Measurements from ENCODE around the gene FLCN. TPM values are rescaled to one million over a fixed set of nuclear protein-coding genes. Genes with fewer than 3 reads are reported as not detected.

FLCN gene
- polyA plus RNA-seq, 1 donor (not counting 4 experiments of a cell fraction or from before 2014, with no cell fraction given) = 12.5 TPM

DNA sequence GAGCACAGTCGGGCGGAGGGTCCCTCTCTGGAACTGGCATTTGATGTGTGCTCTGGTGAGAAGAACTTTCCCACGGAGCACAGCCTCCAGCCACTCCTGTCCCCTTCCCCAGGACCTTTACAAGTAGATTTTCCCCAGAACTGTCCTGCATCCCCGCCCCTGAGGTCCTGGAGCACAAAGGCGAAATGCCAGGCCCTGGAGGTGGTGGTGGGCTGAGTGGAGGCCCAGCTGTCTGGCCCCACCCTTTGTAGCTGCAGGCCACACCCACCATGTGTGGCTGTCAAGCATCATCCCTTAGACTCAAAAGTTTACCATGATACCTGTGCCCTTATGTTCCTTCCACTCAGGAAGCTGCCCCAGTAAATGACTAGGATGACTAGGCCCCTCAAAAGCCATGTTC, 68.6 kb downstream of the FLCN start:
- H3K36me3 ChIP-seq (ENCODE audit: control insufficient read depth in 2 of 2, extremely low read depth in 1 of 2, insufficient read depth in 2 of 2, low read length in 2 of 2) = peaks cover 42 to 56% of the 10 kb centered on the region in 2 experiments
- dilution Hi-C loops (cut with MboI; ENCODE audit: extremely low pct_ligation_motif_present, low sequenced_read_pairs) = no loop called here

DNA sequence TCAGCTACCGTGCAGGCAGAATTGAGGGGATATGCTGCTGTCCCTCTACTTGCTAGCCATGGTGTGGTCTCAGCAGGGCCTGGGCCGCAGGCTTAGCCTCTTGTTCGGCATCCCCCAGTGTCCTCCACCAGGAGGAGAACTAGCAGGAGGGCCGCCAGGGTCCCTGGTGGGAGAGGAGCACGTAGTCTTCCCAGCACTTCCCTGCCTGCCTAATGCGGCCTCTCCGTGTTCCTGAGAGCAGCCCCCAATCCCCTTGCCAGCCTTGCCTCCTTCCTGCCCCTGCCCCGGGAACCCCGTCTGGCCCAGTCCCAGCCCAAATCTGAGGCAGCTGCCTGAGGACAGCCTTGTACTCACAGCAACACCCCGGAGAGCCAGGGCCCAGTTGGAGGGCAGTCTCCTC, 69.0 kb downstream of the FLCN start:
- no peaks in the 10 kb centered on the region for H3K79me2 ChIP-seq (ENCODE audit: control insufficient read depth, insufficient read depth, low read length)
- DNase-seq (ENCODE audit: low read depth, low spot score) = no peak
- no peaks in the 10 kb centered on the region for H3K27me3 ChIP-seq (ENCODE audit: control insufficient read depth, extremely low read depth, insufficient read depth, low read length)
- TF ChIP-seq EZH2 (IDR thresholded peaks at IDR 0.05; ENCODE audit: low read length) = no peak
- TF ChIP-seq, protein P1, sequence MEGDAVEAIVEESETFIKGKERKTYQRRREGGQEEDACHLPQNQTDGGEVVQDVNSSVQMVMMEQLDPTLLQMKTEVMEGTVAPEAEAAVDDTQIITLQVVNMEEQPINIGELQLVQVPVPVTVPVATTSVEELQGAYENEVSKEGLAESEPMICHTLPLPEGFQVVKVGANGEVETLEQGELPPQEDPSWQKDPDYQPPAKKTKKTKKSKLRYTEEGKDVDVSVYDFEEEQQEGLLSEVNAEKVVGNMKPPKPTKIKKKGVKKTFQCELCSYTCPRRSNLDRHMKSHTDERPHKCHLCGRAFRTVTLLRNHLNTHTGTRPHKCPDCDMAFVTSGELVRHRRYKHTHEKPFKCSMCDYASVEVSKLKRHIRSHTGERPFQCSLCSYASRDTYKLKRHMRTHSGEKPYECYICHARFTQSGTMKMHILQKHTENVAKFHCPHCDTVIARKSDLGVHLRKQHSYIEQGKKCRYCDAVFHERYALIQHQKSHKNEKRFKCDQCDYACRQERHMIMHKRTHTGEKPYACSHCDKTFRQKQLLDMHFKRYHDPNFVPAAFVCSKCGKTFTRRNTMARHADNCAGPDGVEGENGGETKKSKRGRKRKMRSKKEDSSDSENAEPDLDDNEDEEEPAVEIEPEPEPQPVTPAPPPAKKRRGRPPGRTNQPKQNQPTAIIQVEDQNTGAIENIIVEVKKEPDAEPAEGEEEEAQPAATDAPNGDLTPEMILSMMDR (optimal IDR thresholded peaks at IDR 0.05 in 1 of 3, IDR thresholded peaks at IDR 0.05 in 1 of 3, conservative IDR thresholded peaks at IDR 0.05 in 1 of 3; ENCODE audit: extremely low read depth in 1 of 3, insufficient read depth in 2 of 3, low read length in 3 of 3) = no peak
- peaks cover 44 to 54% of the 10 kb centered on the region in 2 experiments for H3K36me3 ChIP-seq (ENCODE audit: control insufficient read depth in 2 of 2, extremely low read depth in 1 of 2, insufficient read depth in 2 of 2, low read length in 2 of 2)
- H3K4me1 ChIP-seq (ENCODE audit: control insufficient read depth, extremely low read depth, insufficient read depth, low read length) = peaks cover 6% of the 10 kb centered on the region
- no peak overlapping the region for H3K9ac ChIP-seq (ENCODE audit: control insufficient read depth, extremely low read depth, insufficient read depth, low read length)
- H2AFZ ChIP-seq (ENCODE audit: control insufficient read depth, low read length) = no peak overlapping the region
- dilution Hi-C loops (cut with MboI; ENCODE audit: extremely low pct_ligation_motif_present, low sequenced_read_pairs) = no loop called here
- H4K20me1 ChIP-seq (ENCODE audit: control insufficient read depth, extremely low read depth, insufficient read depth, low read length) = no peaks in the 10 kb centered on the region
- no peak overlapping the region for H3K4me2 ChIP-seq (ENCODE audit: control insufficient read depth, extremely low read depth, insufficient read depth, low read depth, low read length)
- H3K9me3 ChIP-seq (ENCODE audit: control insufficient read depth, low read depth, low read length) = no peaks in the 10 kb centered on the region
- FAIRE-seq = no peak
- H3K27ac ChIP-seq (ENCODE audit: control insufficient read depth, insufficient read depth, low read length) = no peak overlapping the region
- no peak overlapping the region for H3K4me3 ChIP-seq (ENCODE audit: control insufficient read depth in 2 of 3, extremely low read depth in 1 of 3, insufficient read depth in 2 of 3, low read depth in 1 of 3, low read length in 3 of 3)
- H3K9me1 ChIP-seq (ENCODE audit: control insufficient read depth, extremely low read depth, insufficient read depth, low read length) = no peaks in the 10 kb centered on the region

More for the DNA sequence above, 68.6 kb downstream of the FLCN start:
- Histone ChIP-seq H3K9me3 (ENCODE audit: control insufficient read depth, low read depth, low read length) (no peaks in the 10 kb centered on the region), H3K4me1 (ENCODE audit: control insufficient read depth, extremely low read depth, insufficient read depth, low read length) (peaks cover 6% of the 10 kb centered on the region), H3K9me1 (ENCODE audit: control insufficient read depth, extremely low read depth, insufficient read depth, low read length) (no peaks in the 10 kb centered on the region), H4K20me1 (ENCODE audit: control insufficient read depth, extremely low read depth, insufficient read depth, low read length) (no peaks in the 10 kb centered on the region), H3K27ac (ENCODE audit: control insufficient read depth, insufficient read depth, low read length) (no peak overlapping the region), H3K27me3 (ENCODE audit: control insufficient read depth, extremely low read depth, insufficient read depth, low read length) (no peaks in the 10 kb centered on the region), H2AFZ (ENCODE audit: control insufficient read depth, low read length) (no peak overlapping the region), H3K9ac (ENCODE audit: control insufficient read depth, extremely low read depth, insufficient read depth, low read length) (no peak overlapping the region), H3K79me2 (ENCODE audit: control insufficient read depth, insufficient read depth, low read length) (no peaks in the 10 kb centered on the region), H3K4me2 (ENCODE audit: control insufficient read depth, extremely low read depth, insufficient read depth, low read depth, low read length) (no peak overlapping the region), H3K4me3 (ENCODE audit: control insufficient read depth in 2 of 3, extremely low read depth in 1 of 3, insufficient read depth in 2 of 3, low read depth in 1 of 3, low read length in 3 of 3) (no peak overlapping the region)
- no peak for DNase-seq (ENCODE audit: low read depth, low spot score)
- FAIRE-seq = no peak
- no peak for TF ChIP-seq EZH2 (IDR thresholded peaks at IDR 0.05; ENCODE audit: low read length)

DNA sequence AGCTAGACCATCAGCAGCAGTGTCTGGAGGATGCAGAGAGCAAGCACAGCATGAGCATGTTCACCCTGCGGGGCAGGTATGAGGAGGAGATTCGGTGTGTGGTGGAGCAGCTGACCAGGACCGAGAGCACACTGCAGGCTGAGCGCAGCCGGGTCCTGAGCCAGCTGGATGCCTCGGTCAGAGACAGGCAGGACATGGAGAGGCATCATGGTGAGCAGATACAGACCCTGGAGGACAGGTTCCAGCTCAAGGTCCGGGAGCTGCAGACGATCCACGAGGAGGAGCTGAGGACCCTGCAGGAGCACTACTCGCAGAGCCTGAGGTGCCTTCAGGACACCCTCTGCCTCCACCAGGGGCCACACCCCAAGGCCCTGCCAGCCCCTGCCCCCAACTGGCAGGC, 69.6 kb downstream of the FLCN start:
- H4K20me1 ChIP-seq (ENCODE audit: control insufficient read depth, extremely low read depth, insufficient read depth, low read length) = no peaks in the 10 kb centered on the region
- no peaks in the 10 kb centered on the region for H3K27me3 ChIP-seq (ENCODE audit: control insufficient read depth, extremely low read depth, insufficient read depth, low read length)
- dilution Hi-C loops (cut with MboI; ENCODE audit: extremely low pct_ligation_motif_present, low sequenced_read_pairs) = no loop called here
- H3K79me2 ChIP-seq (ENCODE audit: control insufficient read depth, insufficient read depth, low read length) = no peaks in the 10 kb centered on the region
- H3K27ac ChIP-seq (ENCODE audit: control insufficient read depth, insufficient read depth, low read length) = no peak overlapping the region
- H3K4me1 ChIP-seq (ENCODE audit: control insufficient read depth, extremely low read depth, insufficient read depth, low read length) = peaks cover 6% of the 10 kb centered on the region
- no peak overlapping the region for H3K9ac ChIP-seq (ENCODE audit: control insufficient read depth, extremely low read depth, insufficient read depth, low read length)
- no peaks in the 10 kb centered on the region for H3K9me1 ChIP-seq (ENCODE audit: control insufficient read depth, extremely low read depth, insufficient read depth, low read length)
- no peak overlapping the region for H3K4me3 ChIP-seq (ENCODE audit: control insufficient read depth in 2 of 3, extremely low read depth in 1 of 3, insufficient read depth in 2 of 3, low read depth in 1 of 3, low read length in 3 of 3)
- no peak for TF ChIP-seq EZH2 (IDR thresholded peaks at IDR 0.05; ENCODE audit: low read length)
- TF ChIP-seq, protein P1 (optimal IDR thresholded peaks at IDR 0.05 in 1 of 3, IDR thresholded peaks at IDR 0.05 in 1 of 3, conservative IDR thresholded peaks at IDR 0.05 in 1 of 3; ENCODE audit: extremely low read depth in 1 of 3, insufficient read depth in 2 of 3, low read length in 3 of 3) = no peak
- DNase-seq (ENCODE audit: low read depth, low spot score) = no peak
- no peak overlapping the region for H3K4me2 ChIP-seq (ENCODE audit: control insufficient read depth, extremely low read depth, insufficient read depth, low read depth, low read length)
- FAIRE-seq = no peak
- H2AFZ ChIP-seq (ENCODE audit: control insufficient read depth, low read length) = no peak overlapping the region
- no peaks in the 10 kb centered on the region for H3K9me3 ChIP-seq (ENCODE audit: control insufficient read depth, low read depth, low read length)
- peaks cover 44 to 53% of the 10 kb centered on the region in 2 experiments for H3K36me3 ChIP-seq (ENCODE audit: control insufficient read depth in 2 of 2, extremely low read depth in 1 of 2, insufficient read depth in 2 of 2, low read length in 2 of 2)

All from keratinocyte (primary cell).